SK-N-SH (cell line): Measurements from ENCODE around the gene RAB4A.

Experiments
- ELF1 ChIP-seq: IDR thresholded peaks from 2 replicates; pipeline ENCODE4 v1.4.0; 2012
- RXRA ChIP-seq: IDR thresholded peaks from 2 replicates; pipeline ENCODE4 v1.4.0; 2012; ENCODE audit warnings: low read depth, mild to moderate bottlenecking, borderline replicate concordance
- TEAD4 ChIP-seq: IDR thresholded peaks from 2 replicates; pipeline ENCODE4 v1.4.0; 2012; ENCODE audit warnings: mild to moderate bottlenecking, borderline replicate concordance; ENCODE audit not compliant: insufficient read depth
- YY1 ChIP-seq: IDR thresholded peaks from 2 replicates; pipeline ENCODE4 v1.4.0; 2012; ENCODE audit warnings: low read depth, mild to moderate bottlenecking
- TF ChIP-seq, protein P1 (sequence below): fragments of 200-600 bp; sonication (generic); IDR thresholded peaks from 2 replicates; pipeline ENCODE4 v1.6.1; 2017; ENCODE audit warnings: antibody characterized with exemption, mild to moderate bottlenecking, moderate library complexity

DNA sequence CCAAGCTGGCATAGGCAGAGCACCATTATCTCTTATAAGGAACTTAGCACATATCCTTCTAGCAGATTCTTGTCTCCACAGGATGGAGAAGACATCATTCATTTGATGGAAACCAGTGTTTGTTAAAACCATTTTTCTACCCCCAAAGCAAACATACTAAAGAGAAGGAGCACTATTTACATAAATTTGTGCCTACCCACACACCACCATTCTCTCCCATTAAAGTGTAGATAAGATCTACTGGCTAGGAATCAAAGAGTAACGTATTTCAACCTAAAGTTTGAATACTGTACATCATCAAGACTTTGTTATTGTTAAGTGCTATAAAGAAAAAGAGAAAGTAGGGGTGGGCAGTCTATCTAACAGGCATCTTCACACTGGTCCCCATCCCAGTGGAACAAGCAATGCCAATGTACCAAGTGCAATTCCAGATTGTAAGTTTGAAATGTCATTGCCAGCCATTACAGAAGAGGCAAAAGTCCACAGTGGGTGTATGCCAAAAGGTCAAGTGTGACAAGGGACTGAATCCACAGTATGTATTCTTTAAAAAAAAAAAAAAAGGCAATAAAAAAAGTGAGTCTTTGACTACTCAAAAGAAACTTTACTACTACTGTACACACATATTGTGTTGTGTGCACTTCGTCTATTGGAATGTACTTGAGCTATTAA lies 53.1 kb downstream of the RAB4A start:
- TF ChIP-seq ELF1 (no peak), RXRA (no peak), YY1 (no peak), TEAD4 (no peak)
- TF ChIP-seq, protein P1, sequence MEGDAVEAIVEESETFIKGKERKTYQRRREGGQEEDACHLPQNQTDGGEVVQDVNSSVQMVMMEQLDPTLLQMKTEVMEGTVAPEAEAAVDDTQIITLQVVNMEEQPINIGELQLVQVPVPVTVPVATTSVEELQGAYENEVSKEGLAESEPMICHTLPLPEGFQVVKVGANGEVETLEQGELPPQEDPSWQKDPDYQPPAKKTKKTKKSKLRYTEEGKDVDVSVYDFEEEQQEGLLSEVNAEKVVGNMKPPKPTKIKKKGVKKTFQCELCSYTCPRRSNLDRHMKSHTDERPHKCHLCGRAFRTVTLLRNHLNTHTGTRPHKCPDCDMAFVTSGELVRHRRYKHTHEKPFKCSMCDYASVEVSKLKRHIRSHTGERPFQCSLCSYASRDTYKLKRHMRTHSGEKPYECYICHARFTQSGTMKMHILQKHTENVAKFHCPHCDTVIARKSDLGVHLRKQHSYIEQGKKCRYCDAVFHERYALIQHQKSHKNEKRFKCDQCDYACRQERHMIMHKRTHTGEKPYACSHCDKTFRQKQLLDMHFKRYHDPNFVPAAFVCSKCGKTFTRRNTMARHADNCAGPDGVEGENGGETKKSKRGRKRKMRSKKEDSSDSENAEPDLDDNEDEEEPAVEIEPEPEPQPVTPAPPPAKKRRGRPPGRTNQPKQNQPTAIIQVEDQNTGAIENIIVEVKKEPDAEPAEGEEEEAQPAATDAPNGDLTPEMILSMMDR, result no peak
